Skeletal muscle tissue (tissue), 4 donors: ENCODE data around the gene RNASE13. TPM values are rescaled to one million over a fixed set of nuclear protein-coding genes. Genes with fewer than 3 reads are reported as not detected.

ENCODE experiments used
- H3K27ac ChIP-seq: one replicate; pipeline ENCODE4 v1.7.0; 2013; ENCODE audit warnings: mild to moderate bottlenecking, low read depth, low read length, inconsistent platforms
- H3K27me3 ChIP-seq, 3 donors: one replicate each; pipeline ENCODE4 v1.7.0; 2013; ENCODE audit warnings: low read length in 3 of 3; ENCODE audit not compliant: control insufficient read depth in 3 of 3, insufficient read depth in 3 of 3
- H3K36me3 ChIP-seq, 3 donors: one replicate each; pipeline ENCODE4 v1.7.0; 2013; ENCODE audit warnings: low read length in 3 of 3; ENCODE audit not compliant: control insufficient read depth in 3 of 3, insufficient read depth in 3 of 3
- H3K4me1 ChIP-seq, 3 donors: one replicate each; pipeline ENCODE4 v1.7.0; 2013; ENCODE audit warnings: low read length in 3 of 3, mild to moderate bottlenecking in 3 of 3; ENCODE audit not compliant: control insufficient read depth in 3 of 3, insufficient read depth in 3 of 3
- H3K4me3 ChIP-seq, 3 donors: one replicate each; pipeline ENCODE4 v1.7.0; 2013; ENCODE audit warnings: low read length in 3 of 3
- H3K9ac ChIP-seq, 3 donors: one replicate each; pipeline ENCODE4 v1.7.0; 2013; ENCODE audit warnings: low read length in 3 of 3, mild to moderate bottlenecking in 3 of 3, moderate library complexity in 2 of 3, low read depth in 1 of 3
- H3K9me3 ChIP-seq, 3 donors: one replicate each; pipeline ENCODE4 v1.7.0; 2013; ENCODE audit warnings: low read length in 3 of 3; ENCODE audit not compliant: control insufficient read depth in 3 of 3
- total RNA-seq: library from RNA; depleted of rRNA; stranded (reverse); fragments of >200 nt; gene quantifications from one replicate; pipeline ENCODE4 v1.2.3, GENCODE V29; 2014
- donor health status: Osteomylitis.

RNASE13 gene
- total RNA-seq, 1 donor from 2014 or later = not detected

- Histone ChIP-seq H3K4me1 (peaks cover 18 to 41% (median 40%) of the 10 kb centered on the region in 3 donors), H3K27me3 (no peaks in the 10 kb centered on the region), H3K27ac (no peak overlapping the region), H3K36me3 (no peaks in the 10 kb centered on the region), H3K4me3 (no peak overlapping the region), H3K9ac (peak overlapping the region in 1 of 3 donors; percentile 9), H3K9me3 (no peaks in the 10 kb centered on the region)
These were observed 2.1 kb downstream of the RNASE13 start for GRCh38 chr14:21032326-21033132.

GRCh38 chr14:21030531-21030930, 4.1 kb downstream of the RNASE13 start:
- no peak overlapping the region for H3K27ac ChIP-seq
- no peak overlapping the region for H3K9ac ChIP-seq
- H3K36me3 ChIP-seq = no peaks in the 10 kb centered on the region
- H3K27me3 ChIP-seq = no peaks in the 10 kb centered on the region
- no peak overlapping the region for H3K4me3 ChIP-seq
- H3K9me3 ChIP-seq = no peaks in the 10 kb centered on the region
- peaks cover 25 to 51% (median 48%) of the 10 kb centered on the region in 3 donors for H3K4me1 ChIP-seq

DNA sequence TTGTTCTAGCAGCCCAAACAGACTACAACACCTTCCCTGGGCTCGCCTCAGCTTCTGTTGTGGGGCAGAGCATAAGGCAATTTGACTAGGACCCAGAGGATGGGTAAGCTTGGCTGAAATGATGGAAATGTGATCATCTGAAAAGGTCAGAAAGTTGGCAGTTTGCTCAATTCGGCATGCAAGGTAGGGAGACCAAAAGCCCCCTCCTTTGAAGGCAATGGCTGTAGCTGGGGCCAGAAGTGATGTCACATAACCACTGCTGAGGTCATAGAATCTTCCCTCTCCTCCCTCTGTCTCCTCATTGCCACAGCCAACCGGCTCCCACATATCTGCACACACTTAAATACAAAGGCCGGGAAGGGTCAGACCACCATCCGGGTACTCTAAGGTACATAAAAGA, 4.7 kb downstream of the RNASE13 start, which contains the start of gene TPPP2:
TSS of gene TPPP2 (plus strand) at position 301 of the 400 bp plus-strand sequence. CDS start 365 bp downstream, outside the sequence.
- no peak within 1 kb of the TSS for H3K4me3 ChIP-seq
- no peak within 1 kb of the TSS for H3K27ac ChIP-seq
- no peaks in the 10 kb centered on the region for H3K36me3 ChIP-seq
- no peaks in the 10 kb centered on the region for H3K9me3 ChIP-seq
- peaks cover 25 to 51% (median 48%) of the 10 kb centered on the region in 3 donors for H3K4me1 ChIP-seq
- no peaks in the 10 kb centered on the region for H3K27me3 ChIP-seq
- H3K9ac ChIP-seq = no peak within 1 kb of the TSS

DNA sequence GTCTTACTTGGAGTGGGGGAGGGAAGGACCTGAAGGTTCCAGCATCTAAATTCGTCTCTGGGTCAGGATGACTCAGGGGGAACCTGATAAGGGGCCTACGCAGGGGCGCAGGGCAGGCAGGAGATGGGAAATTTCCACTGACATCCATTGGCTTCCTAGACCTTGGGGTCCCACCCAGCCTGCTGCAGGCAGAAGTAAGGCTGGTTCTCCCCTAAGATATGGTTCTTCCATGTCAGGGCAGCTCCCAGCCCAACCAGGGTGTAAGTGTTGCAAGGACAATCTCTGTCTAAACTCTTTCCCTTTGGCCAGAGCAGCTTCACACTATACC, 7.7 kb downstream of the RNASE13 start:
- no peaks in the 10 kb centered on the region for H3K9me3 ChIP-seq
- H3K4me3 ChIP-seq = no peak overlapping the region
- peak overlapping the region; percentile 40 to 76 (median 66) for H3K9ac ChIP-seq
- H3K4me1 ChIP-seq = peaks cover 39 to 53% (median 46%) of the 10 kb centered on the region in 3 donors
- H3K36me3 ChIP-seq = peaks cover 6 to 14% (median 10%) of the 10 kb centered on the region in 3 donors
- peak overlapping the region; percentile 98 for H3K27ac ChIP-seq
- H3K27me3 ChIP-seq = no peaks in the 10 kb centered on the region

- peaks cover 11 to 20% (median 15%) of the 10 kb centered on the region in 3 donors for H3K36me3 ChIP-seq
- H3K9ac ChIP-seq = peak overlapping the region; percentile 62 to 83 (median 81)
- H3K9me3 ChIP-seq = no peaks in the 10 kb centered on the region
- H3K4me3 ChIP-seq = peak overlapping the region; percentile 43 to 63 (median 58)
- peaks cover 44 to 56% (median 47%) of the 10 kb centered on the region in 3 donors for H3K4me1 ChIP-seq
- H3K27me3 ChIP-seq = no peaks in the 10 kb centered on the region
- peak overlapping the region; percentile 98 for H3K27ac ChIP-seq
These were observed 8.2 kb downstream of the RNASE13 start for GRCh38 chr14:21026274-21026987.

GRCh38 chr14:21025371-21026273, 9.0 kb downstream of the RNASE13 start:
- Histone ChIP-seq H3K4me1 (peaks cover 52 to 64% (median 55%) of the 10 kb centered on the region in 3 donors), H3K9ac (peak overlapping the region; percentile 79 to 97 (median 90)), H3K9me3 (no peaks in the 10 kb centered on the region), H3K27me3 (no peaks in the 10 kb centered on the region), H3K4me3 (peak overlapping the region; percentile 70 to 86 (median 78)), H3K36me3 (peaks cover 19 to 28% (median 23%) of the 10 kb centered on the region in 3 donors), H3K27ac (peak overlapping the region; percentile 98)

DNA sequence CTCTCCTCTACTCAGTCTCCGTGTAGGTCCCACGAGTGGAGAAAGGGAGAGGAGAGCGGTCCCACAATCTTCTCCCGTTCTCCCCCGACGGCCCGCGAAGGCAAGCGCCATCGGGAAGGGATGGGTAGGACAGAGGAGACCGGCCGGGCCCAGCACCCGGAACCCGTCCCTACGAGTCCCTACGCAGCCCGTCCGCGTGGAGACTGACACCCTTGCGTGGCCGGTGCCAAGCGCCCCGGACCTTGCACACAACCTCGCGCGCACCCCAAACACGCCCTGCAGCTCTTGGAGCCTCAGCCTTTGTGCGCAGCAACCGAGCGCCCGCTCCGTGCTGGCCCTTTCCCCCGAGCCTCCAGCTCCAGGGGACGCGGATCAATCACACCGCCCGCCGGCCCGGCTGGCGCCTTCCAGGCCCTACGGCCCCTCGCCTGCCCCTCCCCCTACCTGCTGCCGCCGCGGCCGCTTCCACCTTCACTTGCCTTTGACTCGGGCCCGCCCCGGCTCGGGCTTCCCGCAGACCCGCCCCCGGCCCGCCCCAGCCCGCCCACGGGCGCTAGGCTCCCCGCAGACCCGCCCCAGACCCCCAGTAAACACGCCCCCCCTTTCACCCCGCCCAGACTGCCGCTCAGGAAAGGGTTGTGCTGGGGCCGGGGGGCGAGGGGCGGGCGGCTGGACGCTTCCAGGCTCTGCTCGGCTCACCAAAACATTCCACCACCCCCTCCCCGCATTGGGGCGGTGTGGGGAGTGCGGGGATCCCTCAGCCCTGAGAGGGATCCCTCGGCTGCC, 9.8 kb downstream of the RNASE13 start, which contains the start of gene NDRG2:
TSS of gene NDRG2 (minus strand) at position 477 of the 786 bp plus-strand sequence. CDS start 1,746 bp downstream, outside the sequence.
- H3K9ac ChIP-seq = peak within 1 kb of the TSS; percentile 91 to 98 (median 94)
- H3K9me3 ChIP-seq = no peaks in the 10 kb centered on the region
- H3K36me3 ChIP-seq = peaks cover 27 to 33% (median 30%) of the 10 kb centered on the region in 3 donors
- peak within 1 kb of the TSS; percentile 98 for H3K27ac ChIP-seq
- H3K4me3 ChIP-seq = peak within 1 kb of the TSS; percentile 78 to 93 (median 88)
- no peaks in the 10 kb centered on the region for H3K27me3 ChIP-seq
- H3K4me1 ChIP-seq = peaks cover 57 to 68% (median 58%) of the 10 kb centered on the region in 3 donors

DNA sequence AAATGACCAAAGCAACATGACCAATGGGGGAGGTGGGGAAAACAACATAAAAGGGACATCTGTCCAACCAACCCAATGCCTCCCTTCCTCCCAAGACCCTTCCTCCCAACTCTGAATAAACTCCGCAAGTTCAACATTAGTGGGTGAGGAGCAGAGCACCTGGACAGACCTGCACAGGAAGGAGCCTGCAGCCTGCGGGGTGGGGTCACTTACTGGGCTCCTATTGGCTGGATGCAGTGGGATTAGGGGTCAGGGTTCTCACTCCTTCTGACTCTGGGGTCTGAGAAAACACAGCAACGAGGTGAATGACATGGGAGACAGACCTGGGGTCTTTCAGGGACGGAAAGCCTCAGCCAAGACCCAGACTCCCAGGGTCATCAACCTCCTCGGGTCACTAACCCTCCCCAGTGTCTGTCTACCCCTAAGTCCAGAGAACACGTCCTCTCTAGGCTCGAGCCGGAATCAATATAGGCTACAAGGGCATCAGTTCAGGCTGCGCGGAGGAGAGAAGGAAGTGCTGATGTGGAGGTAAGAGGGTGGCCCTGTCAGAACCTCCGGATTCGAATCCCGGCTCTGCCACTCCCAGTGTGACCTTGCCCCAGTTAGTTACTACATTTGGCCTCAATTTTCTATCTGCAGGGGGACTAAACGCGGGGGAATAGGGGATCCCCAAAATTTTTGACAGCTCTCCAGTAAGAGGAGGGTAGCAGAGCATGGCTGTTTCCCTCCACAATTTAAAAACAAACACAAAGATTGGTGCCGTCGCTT, 10.6 kb downstream of the RNASE13 start:
- Histone ChIP-seq H3K9me3 (no peaks in the 10 kb centered on the region), H3K9ac (peak overlapping the region; percentile 91 to 98 (median 94)), H3K27me3 (no peaks in the 10 kb centered on the region), H3K4me3 (peak overlapping the region; percentile 73 to 93 (median 88)), H3K4me1 (peaks cover 59 to 72% (median 64%) of the 10 kb centered on the region in 3 donors), H3K27ac (peak overlapping the region; percentile 98), H3K36me3 (peaks cover 34 to 40% (median 37%) of the 10 kb centered on the region in 3 donors)
